ENCODE results near the gene CRELD2.

Gene CRELD2

GRCh38 chr22:49886346-49887063 lies 31.9 kb upstream of the CRELD2 start:
- H3K27ac ChIP-seq: no peak overlapping the region
- DNase-seq (ENCODE audit: low read depth, low spot score): no peak

- no peak for DNase-seq (ENCODE audit: low read depth, low spot score)
These were observed 31.4 kb upstream of the CRELD2 start for GRCh38 chr22:49887064-49887451.

GRCh38 chr22:49887702-49888101 lies 30.7 kb upstream of the CRELD2 start:
- H3K27ac ChIP-seq: no peak overlapping the region
- DNase-seq (ENCODE audit: low read depth, low spot score): no peak

More at GRCh38 chr22:49887064-49887451, 31.4 kb upstream of the CRELD2 start:
- H3K27ac ChIP-seq: no peak overlapping the region

GRCh38 chr22:49889071-49889470 lies 29.4 kb upstream of the CRELD2 start:
- no peak for DNase-seq (ENCODE audit: low read depth, low spot score)
- H3K27ac ChIP-seq: no peak overlapping the region

GRCh38 chr22:49892226-49892899 lies 26.1 kb upstream of the CRELD2 start:
- DNase-seq (ENCODE audit: low read depth, low spot score): no peak
- H3K27ac ChIP-seq: no peak overlapping the region

GRCh38 chr22:49893025-49893424 lies 25.4 kb upstream of the CRELD2 start:
- no peak for DNase-seq (ENCODE audit: low read depth, low spot score)
- no peak overlapping the region for H3K27ac ChIP-seq

- DNase-seq (ENCODE audit: low read depth, low spot score): no peak
- no peak overlapping the region for H3K27ac ChIP-seq
These were observed 23.9 kb upstream of the CRELD2 start for GRCh38 chr22:49894322-49895054.

- no peak for DNase-seq (ENCODE audit: low read depth, low spot score)
- no peak overlapping the region for H3K27ac ChIP-seq
These were observed 22.2 kb upstream of the CRELD2 start for GRCh38 chr22:49896201-49896600.

GRCh38 chr22:49897015-49897684 lies 21.3 kb upstream of the CRELD2 start:
- no peak for DNase-seq (ENCODE audit: low read depth, low spot score)
- H3K27ac ChIP-seq: no peak overlapping the region

- DNase-seq (ENCODE audit: low read depth, low spot score): no peak
- no peak overlapping the region for H3K27ac ChIP-seq
These were observed 18.9 kb upstream of the CRELD2 start for GRCh38 chr22:49899530-49899929.

GRCh38 chr22:49900441-49901230 lies 17.8 kb upstream of the CRELD2 start:
- no peak for DNase-seq (ENCODE audit: low read depth, low spot score)
- no peak overlapping the region for H3K27ac ChIP-seq

- no peak overlapping the region for H3K27ac ChIP-seq
- no peak for DNase-seq (ENCODE audit: low read depth, low spot score)
These were observed 17.0 kb upstream of the CRELD2 start for GRCh38 chr22:49901457-49901856.

GRCh38 chr22:49903322-49904039 lies 15.0 kb upstream of the CRELD2 start:
- DNase-seq (ENCODE audit: low read depth, low spot score): no peak
- no peak overlapping the region for H3K27ac ChIP-seq

GRCh38 chr22:49904040-49904369 lies 14.4 kb upstream of the CRELD2 start:
- no peak overlapping the region for H3K27ac ChIP-seq
- DNase-seq (ENCODE audit: low read depth, low spot score): no peak

GRCh38 chr22:49905465-49905864 lies 13.0 kb upstream of the CRELD2 start:
- no peak overlapping the region for H3K27ac ChIP-seq
- DNase-seq (ENCODE audit: low read depth, low spot score): no peak

- no peak for DNase-seq (ENCODE audit: low read depth, low spot score)
- no peak overlapping the region for H3K27ac ChIP-seq
These were observed 12.2 kb upstream of the CRELD2 start for GRCh38 chr22:49906071-49906798.

GRCh38 chr22:49906799-49907290 lies 11.6 kb upstream of the CRELD2 start:
- no peak for DNase-seq (ENCODE audit: low read depth, low spot score)
- H3K27ac ChIP-seq: no peak overlapping the region

- DNase-seq (ENCODE audit: low read depth, low spot score): no peak
- H3K27ac ChIP-seq: no peak overlapping the region
These were observed 10.6 kb upstream of the CRELD2 start for GRCh38 chr22:49907807-49908206.

Data from epithelial cell of prostate (primary cell).